Upper lobe of right lung (tissue), 1 donor: Measurements from ENCODE around the gene FBXO44. TPM values are rescaled to one million over a fixed set of nuclear protein-coding genes. Genes with fewer than 3 reads are reported as not detected.

ENCODE experiments used
- ATAC-seq: fragments of 200-7000 bp; cut with Tn5 transposase; one replicate; pipeline ENCODE4 v1.9.1; 2020; ENCODE audit warnings: mild to moderate bottlenecking, moderate library complexity
- DNase-seq: peaks from one replicate; pipeline ENCODE4 v3.0.0-alpha.2; 2020
- H3K27ac ChIP-seq: fragments of 200-600 bp; one replicate; pipeline ENCODE4 v1.8.0; 2022
- H3K27me3 ChIP-seq: fragments of 200-600 bp; one replicate; pipeline ENCODE4 v1.8.0; 2022; ENCODE audit warnings: mild to moderate bottlenecking
- H3K36me3 ChIP-seq: fragments of 200-600 bp; one replicate; pipeline ENCODE4 v1.8.0; 2022
- H3K4me1 ChIP-seq: fragments of 200-600 bp; one replicate; pipeline ENCODE4 v1.8.0; 2022
- H3K4me3 ChIP-seq: fragments of 200-600 bp; one replicate; pipeline ENCODE4 v1.8.0; 2022; ENCODE audit warnings: mild to moderate bottlenecking
- H3K9me3 ChIP-seq: fragments of 200-600 bp; one replicate; pipeline ENCODE4 v1.8.0; 2022
- intact Hi-C: fragments of 100-400 bp; cut with DNase I; formaldehyde crosslinking; loops from one replicate; pipeline ENCODE4 v1.11.0; 2022
- total RNA-seq: library from RNA; stranded (reverse); fragmentation: NEBNext Ultra II Directional; extraction: Animal tissue kit (Norgen Biotek cat#: 25700); gene quantifications from one replicate; pipeline ENCODE4 v1.2.1, GENCODE V29; 2021
- TF ChIP-seq, protein P1 (sequence below): fragments of 200-600 bp; IDR thresholded peaks from one replicate; pipeline ENCODE4 v1.8.0; 2022; ENCODE audit warnings: antibody characterized with exemption
- donor health status: DM: no; HTN: yes; CAD: no; lungs with severe emphysema.

Gene FBXO44
- total RNA-seq, 1 donor from 2014 or later: 19.8 TPM

DNA sequence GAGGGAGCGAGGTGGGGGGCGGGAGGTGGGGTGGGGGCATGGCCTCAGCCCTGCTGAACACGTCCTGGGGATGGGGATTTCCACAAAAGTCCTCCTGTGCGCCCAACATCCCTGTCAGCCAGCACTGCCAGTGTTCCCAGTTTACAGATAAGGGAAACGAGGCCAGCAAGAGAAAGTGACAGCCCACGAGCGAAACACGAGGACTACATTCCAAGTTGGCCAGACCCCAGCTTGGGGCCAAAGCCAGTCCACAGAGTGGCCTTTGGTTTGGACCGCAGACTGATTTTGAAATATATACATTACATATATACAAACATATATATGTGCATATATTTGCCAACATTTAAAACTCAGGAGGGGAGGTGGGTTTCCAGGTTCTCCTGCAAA, 5.4 kb upstream of the FBXO44 start:
- Histone ChIP-seq H3K4me1 (peaks cover 22% of the 10 kb centered on the region), H3K27ac (no peak overlapping the region), H3K27me3 (no peaks in the 10 kb centered on the region), H3K36me3 (no peaks in the 10 kb centered on the region), H3K4me3 (no peak overlapping the region), H3K9me3 (no peaks in the 10 kb centered on the region)
- TF ChIP-seq, protein P1, sequence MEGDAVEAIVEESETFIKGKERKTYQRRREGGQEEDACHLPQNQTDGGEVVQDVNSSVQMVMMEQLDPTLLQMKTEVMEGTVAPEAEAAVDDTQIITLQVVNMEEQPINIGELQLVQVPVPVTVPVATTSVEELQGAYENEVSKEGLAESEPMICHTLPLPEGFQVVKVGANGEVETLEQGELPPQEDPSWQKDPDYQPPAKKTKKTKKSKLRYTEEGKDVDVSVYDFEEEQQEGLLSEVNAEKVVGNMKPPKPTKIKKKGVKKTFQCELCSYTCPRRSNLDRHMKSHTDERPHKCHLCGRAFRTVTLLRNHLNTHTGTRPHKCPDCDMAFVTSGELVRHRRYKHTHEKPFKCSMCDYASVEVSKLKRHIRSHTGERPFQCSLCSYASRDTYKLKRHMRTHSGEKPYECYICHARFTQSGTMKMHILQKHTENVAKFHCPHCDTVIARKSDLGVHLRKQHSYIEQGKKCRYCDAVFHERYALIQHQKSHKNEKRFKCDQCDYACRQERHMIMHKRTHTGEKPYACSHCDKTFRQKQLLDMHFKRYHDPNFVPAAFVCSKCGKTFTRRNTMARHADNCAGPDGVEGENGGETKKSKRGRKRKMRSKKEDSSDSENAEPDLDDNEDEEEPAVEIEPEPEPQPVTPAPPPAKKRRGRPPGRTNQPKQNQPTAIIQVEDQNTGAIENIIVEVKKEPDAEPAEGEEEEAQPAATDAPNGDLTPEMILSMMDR: no peak
- intact Hi-C loops: loop anchor here (5.0 to 10.0 kb wide), 3 partner anchors 174 to 612 kb away; partner anchors contain the start of gene DISP3
- no peak for ATAC-seq
- DNase-seq: no peak

DNA sequence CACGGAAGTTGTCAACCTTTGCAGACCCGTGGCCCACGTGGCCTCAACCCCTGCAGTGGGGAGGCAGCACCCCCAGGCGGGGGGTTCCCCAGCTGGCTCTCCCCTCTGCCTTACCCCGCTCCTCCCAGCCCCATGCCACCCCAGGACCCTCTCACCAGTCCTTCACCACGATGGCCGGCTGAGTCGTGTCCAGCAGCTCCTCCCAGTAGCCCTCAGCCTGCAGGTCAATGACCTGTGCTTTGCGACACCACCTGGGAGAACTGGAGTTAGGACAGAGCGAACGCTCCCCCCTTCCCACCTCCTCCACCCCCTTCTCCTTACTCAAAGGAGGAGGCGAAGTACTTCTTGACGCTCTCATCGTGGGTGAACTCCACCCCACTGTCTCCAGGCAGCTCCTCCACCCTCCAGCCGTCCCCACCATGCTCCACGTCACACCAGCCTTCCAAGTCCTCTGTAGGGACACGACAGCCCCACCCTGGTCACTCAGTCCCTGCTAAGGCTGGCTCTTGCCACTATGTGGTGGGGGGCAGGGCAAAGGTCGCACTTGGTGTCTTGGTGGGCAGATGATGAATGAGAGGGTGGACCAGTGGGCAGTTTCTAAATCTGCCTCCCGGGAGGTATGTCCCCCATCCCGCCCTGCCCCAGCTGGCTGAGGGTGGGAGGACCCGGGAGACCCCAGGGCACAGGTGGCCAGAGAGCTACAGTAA, 4.9 kb upstream of the FBXO44 start:
- H3K4me3 ChIP-seq: peak overlapping the region; percentile 25
- no peak overlapping the region for H3K27ac ChIP-seq
- intact Hi-C loops: loop anchor here (5.0 to 10.0 kb wide), 4 partner anchors 73 to 612 kb away; partner anchors contain the start of gene DISP3
- ATAC-seq (peak; percentile 24), DNase-seq (peak; percentile 75)
- H3K36me3 ChIP-seq: no peaks in the 10 kb centered on the region
- H3K9me3 ChIP-seq: no peaks in the 10 kb centered on the region
- H3K4me1 ChIP-seq: peaks cover 22% of the 10 kb centered on the region
- TF ChIP-seq, protein P1: no peak
- no peaks in the 10 kb centered on the region for H3K27me3 ChIP-seq

DNA sequence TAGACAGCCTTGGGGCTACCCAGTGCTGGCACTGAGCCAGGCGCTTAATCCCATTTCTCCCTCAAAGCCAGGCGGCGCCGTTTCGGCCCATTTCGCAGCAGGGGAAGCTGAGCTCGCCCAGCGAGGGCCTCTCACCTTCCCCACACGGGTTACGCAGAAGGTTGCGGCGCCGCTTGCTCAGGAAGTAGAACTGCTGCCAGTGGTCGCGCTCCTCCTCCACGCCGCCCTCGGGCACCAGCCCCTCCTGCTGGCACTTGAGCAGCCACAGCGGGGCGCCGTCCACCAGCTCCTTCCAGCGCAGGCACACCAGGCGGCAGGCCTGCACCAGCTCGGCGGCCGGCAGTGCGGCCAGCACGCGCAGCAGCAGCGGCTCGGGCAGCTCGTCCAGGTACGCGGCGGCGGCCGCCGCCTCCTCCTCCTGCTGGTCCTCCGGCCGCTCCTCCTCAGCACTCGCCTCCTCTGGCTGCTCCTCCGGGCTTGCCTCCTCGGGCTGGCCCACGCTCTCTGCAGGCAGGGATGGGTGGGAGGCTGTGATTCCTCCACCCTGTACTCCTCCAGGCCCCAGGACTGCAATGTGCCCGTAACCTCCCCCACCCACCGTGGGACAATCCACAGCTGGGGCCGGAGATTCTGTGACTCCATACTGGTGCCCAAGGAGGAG, 4.2 kb upstream of the FBXO44 start:
- DNase-seq: peak; percentile 93
- intact Hi-C loops: loop anchor here (5.0 kb wide), 1 partner anchor 72 kb away; no protein-coding TSS in a partner anchor
- Histone ChIP-seq H3K27ac (no peak overlapping the region), H3K4me1 (peaks cover 26% of the 10 kb centered on the region), H3K27me3 (no peaks in the 10 kb centered on the region), H3K4me3 (peak overlapping the region; percentile 25), H3K36me3 (no peaks in the 10 kb centered on the region), H3K9me3 (no peaks in the 10 kb centered on the region)
- ATAC-seq: peak; percentile 83
- TF ChIP-seq, protein P1: peak; percentile 74

DNA sequence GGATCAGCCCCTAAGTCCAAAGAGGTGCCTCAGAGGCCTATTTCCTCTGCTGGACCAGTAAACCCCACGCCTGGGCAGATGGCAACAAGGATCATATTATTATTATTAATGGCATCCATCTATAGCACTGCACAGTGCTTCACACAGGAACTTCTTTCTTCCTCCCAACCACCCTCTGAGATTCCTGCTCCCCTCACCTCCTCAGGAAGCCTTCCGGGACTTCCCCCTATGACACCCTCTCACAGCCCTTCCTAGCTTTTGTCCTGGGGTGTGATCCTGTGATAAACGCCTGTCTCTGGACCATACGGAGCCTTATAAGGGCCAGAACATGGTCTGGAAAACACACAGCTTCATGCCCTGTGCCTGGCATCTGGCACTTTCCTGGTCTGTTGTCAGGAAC, 3.7 kb upstream of the FBXO44 start:
- no peaks in the 10 kb centered on the region for H3K9me3 ChIP-seq
- no peaks in the 10 kb centered on the region for H3K36me3 ChIP-seq
- no peak overlapping the region for H3K27ac ChIP-seq
- H3K4me1 ChIP-seq: peaks cover 31% of the 10 kb centered on the region
- H3K27me3 ChIP-seq: no peaks in the 10 kb centered on the region
- TF ChIP-seq, protein P1: no peak
- DNase-seq (no peak), ATAC-seq (no peak)
- peak overlapping the region; percentile 25 for H3K4me3 ChIP-seq
- intact Hi-C loops: loop anchor here (5.0 kb wide), 1 partner anchor 71 kb away; no protein-coding TSS in a partner anchor

DNA sequence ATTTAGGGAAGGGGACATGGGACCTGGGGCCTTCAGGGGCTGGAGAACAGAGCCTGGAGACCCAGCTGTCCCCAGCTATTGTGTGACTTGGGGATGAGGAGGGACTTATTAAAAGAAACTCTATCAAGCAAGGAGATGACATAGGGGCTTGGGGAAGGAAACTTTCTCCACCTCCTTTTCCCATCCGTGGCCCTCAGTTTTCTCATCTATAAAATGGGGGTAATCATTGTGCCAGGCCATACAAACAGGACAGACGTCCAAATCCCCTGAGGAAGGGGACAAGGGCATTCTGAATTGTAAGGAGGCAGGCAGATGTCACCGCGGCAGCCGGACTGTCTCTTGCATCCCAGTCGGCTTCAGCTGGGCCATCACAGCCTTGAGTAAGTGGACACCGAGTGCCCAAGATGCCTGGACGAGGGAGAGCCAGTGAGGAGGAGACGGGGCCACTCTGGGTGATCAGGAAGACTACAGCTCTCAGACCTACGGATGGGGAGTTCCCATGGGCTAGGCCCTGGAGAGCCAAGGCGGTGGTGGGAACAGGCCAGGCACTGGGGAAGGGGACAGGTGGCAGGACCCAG, 2.4 kb upstream of the FBXO44 start:
- H3K27me3 ChIP-seq: no peaks in the 10 kb centered on the region
- TF ChIP-seq, protein P1: no peak
- H3K4me1 ChIP-seq: peaks cover 31% of the 10 kb centered on the region
- ATAC-seq: no peak
- H3K4me3 ChIP-seq: no peak overlapping the region
- no peaks in the 10 kb centered on the region for H3K9me3 ChIP-seq
- DNase-seq: no peak
- H3K36me3 ChIP-seq: peaks cover 8% of the 10 kb centered on the region
- H3K27ac ChIP-seq: no peak overlapping the region
- intact Hi-C loops: loop anchor here (5.0 kb wide), 1 partner anchor 70 kb away; no protein-coding TSS in a partner anchor
